NCI-H82 treated with DMSO at 0.1 percent for 48 hours (cell line): ENCODE results near the gene EML1.
A peak's percentile ranks its signal among the peaks of the same experiment; 100 is the strongest.

ENCODE experiments used
- DNase-seq: peaks from one replicate; lab custom pipeline; 2025; ENCODE audit not compliant: unreplicated experiment; lab: John Stamatoyannopoulos, UW

EML1 gene

GRCh38 chr14:99958380-99958779 is 165.2 kb downstream of the EML1 start:
- DNase-seq = no peak

- no peak for DNase-seq
Measured at GRCh38 chr14:99961826-99962518, 168.8 kb downstream of the EML1 start.

GRCh38 chr14:99964979-99965378 is 171.8 kb downstream of the EML1 start:
- no peak for DNase-seq

GRCh38 chr14:99966037-99966835 is 173.0 kb downstream of the EML1 start:
- no peak for DNase-seq

- DNase-seq = no peak
Measured at GRCh38 chr14:99966912-99967311, 173.7 kb downstream of the EML1 start.

GRCh38 chr14:99968191-99968920 is 175.1 kb downstream of the EML1 start:
- DNase-seq = no peak

GRCh38 chr14:99968941-99969340 is 175.7 kb downstream of the EML1 start:
- DNase-seq = no peak

GRCh38 chr14:99969673-99970322 is 176.6 kb downstream of the EML1 start:
- DNase-seq = no peak

GRCh38 chr14:99971087-99971940 is 178.1 kb downstream of the EML1 start:
- peak; percentile 68 for DNase-seq

GRCh38 chr14:99971941-99972747 is 178.9 kb downstream of the EML1 start:
- DNase-seq = peak; percentile 8

- DNase-seq = no peak
Measured at GRCh38 chr14:99972748-99973466, 179.7 kb downstream of the EML1 start.

GRCh38 chr14:99975190-99975589 is 182.0 kb downstream of the EML1 start:
- DNase-seq = no peak

GRCh38 chr14:99976021-99976420 is 182.8 kb downstream of the EML1 start:
- no peak for DNase-seq

- no peak for DNase-seq
Measured at GRCh38 chr14:99976681-99977080, 183.5 kb downstream of the EML1 start.

GRCh38 chr14:99980299-99980698 is 187.1 kb downstream of the EML1 start:
- no peak for DNase-seq

GRCh38 chr14:99981806-99982205 is 188.6 kb downstream of the EML1 start:
- no peak for DNase-seq

GRCh38 chr14:99982537-99983250 is 189.5 kb downstream of the EML1 start:
- peak; percentile 41 for DNase-seq
